Pancreas (tissue), 10 donors: ENCODE data around the gene MRPS2. TPM values are rescaled to one million over a fixed set of nuclear protein-coding genes. Genes with fewer than 3 reads are reported as not detected.
A peak's percentile ranks its signal among the peaks of the same experiment; 100 is the strongest.

Source experiments
- ATAC-seq, 4 donors: fragments of 200-7000 bp; cut with Tn5 transposase; one replicate each; pipeline versions ENCODE4 v1.8.0 to v1.9.1; 2020; ENCODE audit warnings: mild to moderate bottlenecking in 4 of 4, moderate library complexity in 4 of 4
- DNase-seq, 6 donors: peaks; one replicate each; pipeline ENCODE4 v3.0.0-alpha.2; 2020
- FAIRE-seq: peaks from 2 replicates; lab custom pipeline; 2012; peaks lifted over from hg19 to GRCh38; lab: Jason Lieb, UNC
- H3K27ac ChIP-seq, 4 donors: fragments of 200-600 bp; sonication (generic); 1 replicate in 3 of 4; 2 replicates in 1 of 4; pipeline versions ENCODE4 v1.5.0 to v1.8.0; 2020
- H3K27me3 ChIP-seq, 4 donors: fragments of 200-600 bp; one replicate each; pipeline ENCODE4 v1.8.0; 2021
- H3K36me3 ChIP-seq, 3 donors: fragments of 200-600 bp; sonication (generic) in 1 of 3; one replicate each; pipeline versions ENCODE4 v1.5.0 to v1.8.0; 2020 to 2021
- H3K4me1 ChIP-seq, 3 donors: fragments of 200-600 bp; one replicate each; pipeline ENCODE4 v1.8.0; 2021
- H3K4me3 ChIP-seq, 4 donors: fragments of 200-600 bp; sonication (generic) in 2 of 4; one replicate each; pipeline versions ENCODE4 v1.5.0 to v1.8.0; 2020 to 2021
- H3K9me3 ChIP-seq, 4 donors: fragments of 200-600 bp; one replicate each; pipeline ENCODE4 v1.8.0; 2021
- WGBS, 2 donors: extraction: QIAGEN DNeasy Blood & Tissue Kit; methylation state at CpG; one replicate each; pipeline ENCODE4 v1.1.7; 2013; 5-methylcytosine and 5-hydroxymethylcytosine counted together
- intact Hi-C, 3 donors: fragments of 100-400 bp; cut with DNase I; formaldehyde crosslinking; loops; one replicate each; pipeline versions ENCODE4 v1.11.1 to v1.14.2; 2022
- polyA plus RNA-seq, 2 donors: library from polyadenylated mRNA; stranded (reverse); fragments of 200-250 nt; gene quantifications; one replicate each; pipeline ENCODE4 v1.2.3, GENCODE V29; 2013
- total RNA-seq, 6 donors: library from RNA; stranded (reverse); fragmentation: NEBNext Ultra II Directional in 4 of 6; extraction: Animal tissue kit (Norgen Biotek cat#: 25700) in 4 of 6; gene quantifications; one replicate each; pipeline versions ENCODE4 v1.2.1 to v1.2.4, GENCODE V29; 2021 to 2023
- TF ChIP-seq, protein P1 (sequence below), 4 donors: fragments of 200-600 bp; sonication (generic) in 3 of 4; IDR thresholded peaks; one replicate each; pipeline versions ENCODE4 v1.5.0 to v1.8.0; 2021; ENCODE audit warnings: antibody characterized with exemption in 4 of 4
- donor health status: healthy with polysubstance abuse.
- donor health status: DM: no; HTN: no; CAD: no; lungs with moderate emphysema.
- donor health status: DM: no; HTN: no; CAD: no.
- donor health status: control.
- donor health status: control.
- donor health status: Bipolar disorder and iron deficiency.
- donor health status: DM: yes; HTN: yes; CAD: no.
- donor health status: DM: no; HTN: no; CAD: no.
- donor health status: DM: no; HTN: no; CAD: no.
- donor health status: DM: yes; HTN: yes; CAD: no.

MRPS2 gene
- total and polyA plus RNA-seq, 8 donors: 16.0 to 34.9 (median 19.1) TPM

- WGBS, 2 donors: 1% methylated on average over 60 to 76 of the region's 76 CpGs
- H3K27ac ChIP-seq: peak overlapping the region; percentile 57 to 71 (median 68)
- peaks cover 0 to 18% (median 13%) of the 10 kb centered on the region in 3 donors for H3K36me3 ChIP-seq
- peak; percentile 25 to 84 (median 48) for DNase-seq
- intact Hi-C loops: no loop called here
- TF ChIP-seq, protein P1, sequence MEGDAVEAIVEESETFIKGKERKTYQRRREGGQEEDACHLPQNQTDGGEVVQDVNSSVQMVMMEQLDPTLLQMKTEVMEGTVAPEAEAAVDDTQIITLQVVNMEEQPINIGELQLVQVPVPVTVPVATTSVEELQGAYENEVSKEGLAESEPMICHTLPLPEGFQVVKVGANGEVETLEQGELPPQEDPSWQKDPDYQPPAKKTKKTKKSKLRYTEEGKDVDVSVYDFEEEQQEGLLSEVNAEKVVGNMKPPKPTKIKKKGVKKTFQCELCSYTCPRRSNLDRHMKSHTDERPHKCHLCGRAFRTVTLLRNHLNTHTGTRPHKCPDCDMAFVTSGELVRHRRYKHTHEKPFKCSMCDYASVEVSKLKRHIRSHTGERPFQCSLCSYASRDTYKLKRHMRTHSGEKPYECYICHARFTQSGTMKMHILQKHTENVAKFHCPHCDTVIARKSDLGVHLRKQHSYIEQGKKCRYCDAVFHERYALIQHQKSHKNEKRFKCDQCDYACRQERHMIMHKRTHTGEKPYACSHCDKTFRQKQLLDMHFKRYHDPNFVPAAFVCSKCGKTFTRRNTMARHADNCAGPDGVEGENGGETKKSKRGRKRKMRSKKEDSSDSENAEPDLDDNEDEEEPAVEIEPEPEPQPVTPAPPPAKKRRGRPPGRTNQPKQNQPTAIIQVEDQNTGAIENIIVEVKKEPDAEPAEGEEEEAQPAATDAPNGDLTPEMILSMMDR (IDR thresholded peaks at IDR 0.05): no peak
- peak overlapping the region; percentile 77 to 89 (median 80) for H3K4me3 ChIP-seq
- H3K9me3 ChIP-seq: no peaks in the 10 kb centered on the region
- H3K27me3 ChIP-seq: no peaks in the 10 kb centered on the region
- no peak for FAIRE-seq
- peaks cover 0 to 14% (median 6%) of the 10 kb centered on the region in 3 donors for H3K4me1 ChIP-seq
- ATAC-seq: peak; percentile 60 to 76 (median 70)
Observed at GRCh38 chr9:135480071-135480939, 20.2 kb upstream of the MRPS2 start.

DNA sequence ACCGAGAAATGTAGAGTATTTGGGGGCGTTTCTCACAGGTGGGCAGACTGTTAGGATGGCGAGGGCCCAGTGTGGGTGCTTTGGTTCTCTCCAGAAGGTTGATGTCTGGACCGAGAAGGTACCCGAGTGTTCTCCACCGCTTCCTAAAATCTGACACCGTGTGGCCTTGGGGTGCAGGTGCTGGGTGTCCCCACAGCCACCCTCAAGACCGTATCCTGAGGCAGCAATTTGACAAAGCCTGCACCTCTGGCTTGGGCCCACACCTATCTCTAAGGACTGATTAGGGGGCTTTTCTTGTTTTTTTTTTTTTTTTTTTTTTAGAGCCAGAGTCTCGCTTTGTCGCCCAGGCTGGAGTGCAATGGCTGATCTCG is 19.6 kb upstream of the MRPS2 start:
- WGBS, 2 donors: 28 to 36% methylated on average over 11 of the region's 11 CpGs
- TF ChIP-seq, protein P1 (IDR thresholded peaks at IDR 0.05): no peak
- H3K4me3 ChIP-seq: peak overlapping the region in 3 of 4 donors; percentile 79 to 89 (median 80)
- no peaks in the 10 kb centered on the region for H3K9me3 ChIP-seq
- peaks cover 0 to 14% (median 6%) of the 10 kb centered on the region in 3 donors for H3K4me1 ChIP-seq
- ATAC-seq (no peak), DNase-seq (no peak), FAIRE-seq (no peak)
- peak overlapping the region; percentile 57 to 71 (median 68) for H3K27ac ChIP-seq
- no peaks in the 10 kb centered on the region for H3K27me3 ChIP-seq
- H3K36me3 ChIP-seq: peaks cover 0 to 24% (median 18%) of the 10 kb centered on the region in 3 donors
- intact Hi-C loops: no loop called here

DNA sequence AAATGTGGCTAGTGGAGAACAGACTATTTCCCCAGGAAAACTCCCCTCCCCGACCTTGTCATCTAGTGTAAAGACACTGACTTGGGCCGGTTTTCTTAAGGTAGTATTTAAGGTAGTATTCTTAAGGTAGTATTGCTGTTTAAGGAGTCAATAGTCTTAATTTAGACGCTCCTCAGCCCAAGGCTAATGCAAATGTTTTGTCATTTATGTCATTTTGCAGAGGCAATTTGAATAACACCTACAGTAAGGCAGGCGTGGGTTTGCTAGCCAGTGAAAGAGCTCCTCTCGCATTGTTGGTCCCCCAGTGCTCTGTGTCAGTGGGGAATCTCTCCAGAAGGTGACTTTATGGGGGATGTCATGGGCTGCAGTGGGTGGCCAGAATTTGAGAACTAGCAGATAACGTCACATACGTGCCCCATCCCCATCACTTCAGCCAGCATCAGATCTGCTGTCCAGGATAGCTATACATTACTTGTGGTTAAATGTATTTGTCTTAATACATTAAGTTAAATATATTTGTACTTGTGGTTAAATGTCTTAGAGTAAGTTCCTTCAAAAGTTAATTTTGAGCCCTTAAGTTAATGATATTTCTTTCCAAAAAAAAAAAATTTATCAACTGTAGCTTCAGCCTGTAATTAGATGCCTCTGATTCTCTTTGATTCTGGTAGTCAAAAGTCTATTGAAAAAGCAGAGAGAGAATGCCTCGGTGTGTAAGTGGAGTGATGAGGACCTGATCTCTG is 18.3 kb upstream of the MRPS2 start:
- no peak overlapping the region for H3K4me3 ChIP-seq
- FAIRE-seq (no peak), ATAC-seq (no peak), DNase-seq (no peak)
- peaks cover 0 to 14% (median 6%) of the 10 kb centered on the region in 3 donors for H3K4me1 ChIP-seq
- H3K27me3 ChIP-seq: no peaks in the 10 kb centered on the region
- TF ChIP-seq, protein P1 (IDR thresholded peaks at IDR 0.05): no peak
- peaks cover 0 to 34% (median 22%) of the 10 kb centered on the region in 3 donors for H3K36me3 ChIP-seq
- 65 to 69% methylated on average over 8 of the region's 8 CpGs for WGBS, 2 donors
- intact Hi-C loops: no loop called here
- H3K27ac ChIP-seq: no peak overlapping the region
- no peaks in the 10 kb centered on the region for H3K9me3 ChIP-seq

DNA sequence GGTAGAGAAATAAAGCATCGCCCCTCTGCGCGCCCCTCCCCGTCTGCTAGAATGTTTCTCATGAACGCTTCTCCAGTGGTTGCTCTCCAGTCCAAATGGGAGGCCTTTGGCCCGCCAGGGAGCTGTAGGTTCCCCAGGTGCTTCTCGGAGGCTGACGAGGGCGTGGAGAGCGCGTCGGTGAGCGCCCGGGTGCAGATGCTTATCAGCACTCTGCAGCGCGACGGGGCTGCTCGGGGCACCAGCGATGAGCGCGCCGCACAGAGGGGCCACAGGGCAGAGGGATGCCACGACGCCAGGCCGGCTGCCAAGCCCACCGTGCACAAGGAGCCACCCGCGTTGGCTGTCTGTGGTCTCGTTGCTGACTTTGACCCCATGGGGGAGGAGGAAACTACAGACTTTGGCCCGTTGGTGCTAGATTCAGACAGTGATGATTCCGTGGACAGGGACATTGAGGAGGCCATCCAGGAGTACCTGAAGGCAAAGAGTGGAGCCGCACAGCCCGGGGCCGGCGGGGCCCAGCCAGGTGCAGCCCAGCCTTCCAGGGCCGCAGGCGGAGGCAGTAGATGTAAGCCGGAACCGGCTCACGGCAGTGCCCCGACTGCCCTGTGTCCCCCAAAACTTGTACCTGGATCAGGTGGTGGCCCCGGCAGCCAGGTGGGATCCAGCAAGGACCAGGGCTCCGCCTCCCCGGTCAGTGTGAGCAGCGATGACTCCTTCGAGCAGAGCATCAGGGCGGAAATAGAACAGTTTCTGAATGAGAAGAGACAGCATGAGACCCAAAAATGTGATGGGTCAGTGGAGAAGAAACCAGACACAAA is 15.8 kb upstream of the MRPS2 start:
- TF ChIP-seq, protein P1 (IDR thresholded peaks at IDR 0.05): no peak
- ATAC-seq (no peak), DNase-seq (no peak), FAIRE-seq (no peak)
- 94 to 97% methylated on average over 47 of the region's 47 CpGs for WGBS, 2 donors
- Histone ChIP-seq H3K9me3 (no peaks in the 10 kb centered on the region), H3K4me3 (no peak overlapping the region), H3K27me3 (no peaks in the 10 kb centered on the region), H3K36me3 (peaks cover 0 to 49% (median 22%) of the 10 kb centered on the region in 3 donors), H3K27ac (no peak overlapping the region), H3K4me1 (peaks cover 0 to 14% (median 6%) of the 10 kb centered on the region in 3 donors)
- intact Hi-C loops: no loop called here
